ENCODE measurements around the gene GPC5. TPM values are rescaled to one million over a fixed set of nuclear protein-coding genes. Genes with fewer than 3 reads are reported as not detected.

GPC5 gene
- polyA plus RNA-seq, 2 of the 4 experiments (the other 2 are of a cell fraction): not detected

GRCh38 chr13:92913840-92914239, 1515.4 kb downstream of the GPC5 start:
- Histone ChIP-seq H3K9me3 (no peaks in the 10 kb centered on the region), H3K4me2 (no peak overlapping the region), H3K4me1 (no peaks in the 10 kb centered on the region), H3K4me3 (no peak overlapping the region), H3K27ac (no peak overlapping the region)
- ChIA-PET CTCF (interaction anchor here (1.1 kb wide), 1 partner anchor 8 kb away, joined by 3 read pairs; no protein-coding TSS in a partner anchor), POLR2A (no interaction called here)
- ATAC-seq (no peak), FAIRE-seq (no peak), DNase-seq (ENCODE audit: low read depth in 1 of 2, low spot score in 1 of 2) (no peak)
- 9% methylated on average over 1 of the region's 1 CpG for WGBS (ENCODE audit: missing lambda C conversion rate)
- TF ChIP-seq HOXA7 (CRISPR knock-in tag; IDR thresholded peaks at IDR 0.05) (no peak), RARB (CRISPR knock-in tag; IDR thresholded peaks at IDR 0.05) (no peak), NR3C1 (IDR thresholded peaks at IDR 0.05) (no peak), CEBPB (IDR thresholded peaks at IDR 0.05) (no peak), HES2 (IDR thresholded peaks at IDR 0.05) (no peak), ATOH8 (CRISPR knock-in tag; IDR thresholded peaks at IDR 0.05; ENCODE audit: low read depth) (no peak), ELK1 (IDR thresholded peaks at IDR 0.05; ENCODE audit: low read depth, low read length) (no peak), E2F6 (IDR thresholded peaks at IDR 0.05; ENCODE audit: borderline replicate concordance, low read depth) (no peak), SMC3 (IDR thresholded peaks at IDR 0.05) (no peak)

Small RNA genes within 50 kb of the gene (small RNA-seq; reads per million reads assigned to genes)
- 0 reads per million in 6 experiments for gene AL356737.1
- gene FABP5P4: 0 reads per million in 6 experiments
- gene MIR548AS: 0 reads per million in 6 experiments
- gene RNU4ATAC3P: 0 reads per million in 6 experiments

Other genes with a start within 250 kb of the GPC5 start
- gene MIR17HG, start 50.9 kb upstream of the GPC5 start, polyA plus RNA-seq (2011; rRNA removed): 5.5 and 7.3 TPM in 2 replicates
- gene MIR17HG, start 50.9 kb upstream of the GPC5 start, polyA plus RNA-seq (2017; fragmentation: RNase III; extraction: RNeasy Plus Mini Kit Qiagen cat#74134 plus additional on column Dnase treatment): 4.9 to 5.1 TPM (median 4.9 TPM) in 3 replicates

Data from A549 (cell line).